NCI-H1417 (cell line): Measurements from ENCODE around the gene SORCS1.

Experiments used
- DNase-seq, 3 experiments: peaks; one replicate each; lab custom pipeline; 2025; lab: John Stamatoyannopoulos, UW

Gene SORCS1

DNA sequence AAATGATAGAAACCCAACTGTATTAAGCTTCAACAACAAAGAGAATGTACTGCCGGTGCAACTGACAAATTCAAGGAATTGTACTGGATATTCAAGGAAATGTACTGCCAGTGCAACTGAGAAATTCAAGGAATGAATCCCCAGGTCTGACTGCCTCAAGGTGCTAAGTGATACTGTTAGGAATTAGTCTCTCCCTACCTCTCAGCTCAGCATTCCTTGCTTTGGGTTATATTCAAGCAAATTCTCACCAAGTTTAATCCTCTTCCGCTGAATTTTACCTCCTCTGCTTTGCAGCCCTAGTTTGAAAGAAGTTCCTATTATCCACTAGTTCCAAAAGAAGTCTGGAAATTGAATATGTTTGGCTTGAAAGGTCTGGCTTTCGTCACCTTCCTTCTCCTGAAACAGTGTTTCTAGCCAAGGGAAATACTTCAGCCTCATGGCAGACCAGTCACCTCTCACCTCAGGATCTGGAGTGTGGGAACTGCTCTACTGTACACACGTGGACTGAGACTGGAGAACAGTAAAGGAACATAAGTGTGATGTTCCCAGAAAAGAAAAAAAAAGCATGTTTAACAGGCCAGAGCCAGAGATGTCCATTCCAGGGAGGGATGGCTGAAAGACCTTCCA lies 60.4 kb downstream of the SORCS1 start:
- DNase-seq: no peak

- no peak for DNase-seq
These were observed 61.1 kb downstream of the SORCS1 start for GRCh38 chr10:107103174-107104025.

GRCh38 chr10:107098326-107098725 lies 66.2 kb downstream of the SORCS1 start:
- DNase-seq: no peak

- DNase-seq: no peak
These were observed 69.5 kb downstream of the SORCS1 start for GRCh38 chr10:107094824-107095522.

GRCh38 chr10:107092321-107092720 lies 72.2 kb downstream of the SORCS1 start:
- DNase-seq: no peak

DNA sequence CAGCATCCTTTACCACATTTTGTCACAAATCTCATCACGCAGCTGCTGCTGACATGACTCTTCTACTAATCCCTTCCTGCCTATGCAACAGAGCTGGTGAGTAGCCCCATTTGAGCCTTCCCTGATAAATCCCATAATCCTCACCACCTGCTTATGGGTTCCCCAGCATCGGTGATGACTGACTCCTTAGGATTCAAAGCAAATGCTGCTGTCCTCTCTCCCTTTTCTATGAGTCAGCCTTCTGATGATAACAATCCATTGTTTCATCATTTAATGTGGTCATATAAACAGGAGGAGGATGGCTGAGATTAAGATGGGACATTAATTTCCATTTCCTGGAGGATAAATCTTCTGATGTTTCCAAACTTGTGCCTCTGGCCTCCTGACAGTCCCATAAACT lies 73.4 kb downstream of the SORCS1 start:
- no peak for DNase-seq

GRCh38 chr10:107085665-107086525 lies 78.6 kb downstream of the SORCS1 start:
- no peak for DNase-seq

- DNase-seq: no peak
These were observed 81.0 kb downstream of the SORCS1 start for GRCh38 chr10:107083388-107084009.

DNA sequence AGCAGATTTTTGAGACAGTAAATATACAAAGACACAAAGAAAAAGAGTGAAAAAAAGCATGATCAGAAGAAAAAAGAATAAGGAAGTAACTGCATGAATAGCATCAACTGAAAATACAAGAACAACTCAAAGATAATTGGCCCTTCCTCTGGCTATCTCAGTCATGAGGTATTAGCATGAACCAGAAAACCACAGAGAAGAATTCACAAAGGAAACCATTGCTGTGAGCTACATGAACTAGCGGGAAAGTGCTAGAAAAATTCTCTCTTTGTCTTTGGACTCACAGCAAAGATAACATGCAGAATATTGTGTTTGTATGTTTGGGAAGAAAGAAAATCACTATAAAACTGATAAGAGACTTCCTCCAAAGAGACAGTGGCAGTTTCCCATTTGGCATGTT lies 82.9 kb downstream of the SORCS1 start:
- no peak for DNase-seq

DNA sequence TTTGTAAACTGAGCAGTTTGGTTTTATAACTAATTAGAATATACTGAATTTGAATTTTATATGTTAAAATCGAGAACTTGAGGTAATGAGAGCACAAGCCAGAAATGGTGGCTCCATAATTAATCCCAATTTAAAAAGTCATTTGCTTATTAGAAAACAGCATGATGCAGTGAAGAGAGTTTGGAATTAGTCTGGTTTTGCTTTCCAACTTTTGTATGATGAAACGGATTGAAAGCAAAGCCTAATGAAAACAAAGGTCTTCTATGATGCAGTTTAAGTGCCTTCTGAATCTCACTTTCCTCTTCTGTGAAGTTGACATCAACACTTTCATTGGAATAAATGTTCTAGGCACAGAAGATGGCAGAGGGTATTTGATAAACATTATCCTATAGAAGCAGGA lies 89.4 kb downstream of the SORCS1 start:
- DNase-seq: no peak

DNA sequence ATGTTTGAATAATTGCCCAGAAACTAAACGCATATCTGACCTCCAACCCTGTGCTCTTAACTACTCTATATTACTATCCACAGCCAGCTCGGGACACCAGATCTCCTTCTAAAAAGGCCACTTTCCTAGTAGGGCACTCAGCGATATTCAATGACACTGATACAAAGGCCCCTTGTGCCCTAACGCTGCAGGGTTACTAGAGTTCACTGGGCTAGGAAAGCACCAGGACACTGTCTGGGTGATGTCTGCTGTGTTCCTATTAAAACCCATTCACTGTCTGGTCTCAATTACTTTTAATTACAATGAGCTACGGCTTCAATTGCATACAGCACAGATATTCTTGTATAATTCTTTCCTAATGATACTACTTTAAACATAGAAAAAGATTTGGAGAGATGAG lies 91.7 kb downstream of the SORCS1 start:
- DNase-seq: no peak

DNA sequence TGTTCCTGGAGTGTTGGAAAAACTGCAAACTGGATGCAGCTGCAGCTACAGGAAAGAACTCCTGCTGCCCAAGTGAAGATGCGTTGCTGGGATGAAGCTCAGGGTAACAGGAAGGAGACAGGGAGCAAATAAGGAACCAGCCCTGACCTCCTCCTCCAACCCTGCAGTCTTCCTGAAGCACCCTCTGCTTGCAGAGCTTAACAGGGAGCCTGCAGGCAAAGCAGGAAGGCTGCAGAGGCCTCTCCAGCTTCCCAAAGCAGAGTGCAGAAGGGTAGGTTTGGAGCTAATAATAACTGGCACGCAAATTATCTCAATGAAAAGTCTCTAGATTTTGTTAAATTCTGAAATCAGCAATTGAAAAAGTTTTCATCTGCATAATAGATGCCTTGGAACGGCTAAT lies 92.5 kb downstream of the SORCS1 start:
- no peak for DNase-seq

- DNase-seq: no peak
These were observed 93.2 kb downstream of the SORCS1 start for GRCh38 chr10:107071301-107071700.

DNA sequence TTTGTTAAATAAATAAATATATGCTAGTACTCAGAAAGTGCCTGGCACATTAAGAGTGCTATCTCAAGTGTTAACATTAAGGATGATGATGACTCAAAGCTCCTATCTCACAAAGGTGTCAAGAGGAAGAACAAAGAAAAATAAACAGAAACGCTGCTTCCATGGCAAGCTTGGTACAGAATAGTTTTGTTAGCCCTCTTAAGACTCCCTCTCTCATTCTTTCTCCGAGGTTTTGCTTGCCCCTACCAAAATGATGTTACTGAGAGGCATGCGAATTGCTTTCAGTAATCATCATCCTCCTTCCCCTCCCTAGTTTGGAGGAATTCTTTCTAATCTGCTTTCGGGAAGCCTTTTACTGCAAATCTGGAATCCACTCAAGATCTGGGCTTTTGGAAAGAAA lies 96.7 kb downstream of the SORCS1 start:
- no peak for DNase-seq

DNA sequence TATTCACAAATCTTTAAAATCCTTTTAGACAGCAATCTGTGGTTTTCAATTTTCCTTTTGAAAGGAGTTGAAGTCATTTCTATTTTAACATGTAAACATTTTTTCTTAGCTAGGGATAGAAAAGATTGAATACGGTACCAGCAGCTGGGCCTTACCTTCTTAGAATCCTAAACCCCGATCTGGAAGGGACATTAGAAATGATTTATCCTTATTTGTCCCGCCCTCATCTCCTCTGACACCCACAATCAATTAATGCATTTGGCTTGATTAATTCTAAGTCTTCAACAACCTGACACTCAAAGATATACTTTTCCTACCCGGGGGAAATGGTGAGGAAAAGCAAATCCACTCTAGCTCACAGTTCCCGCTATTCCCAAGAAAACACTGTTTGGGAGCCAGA lies 100.4 kb downstream of the SORCS1 start:
- no peak for DNase-seq

GRCh38 chr10:107059872-107060271 lies 104.6 kb downstream of the SORCS1 start:
- no peak for DNase-seq

GRCh38 chr10:107059068-107059804 lies 105.3 kb downstream of the SORCS1 start:
- no peak for DNase-seq

DNA sequence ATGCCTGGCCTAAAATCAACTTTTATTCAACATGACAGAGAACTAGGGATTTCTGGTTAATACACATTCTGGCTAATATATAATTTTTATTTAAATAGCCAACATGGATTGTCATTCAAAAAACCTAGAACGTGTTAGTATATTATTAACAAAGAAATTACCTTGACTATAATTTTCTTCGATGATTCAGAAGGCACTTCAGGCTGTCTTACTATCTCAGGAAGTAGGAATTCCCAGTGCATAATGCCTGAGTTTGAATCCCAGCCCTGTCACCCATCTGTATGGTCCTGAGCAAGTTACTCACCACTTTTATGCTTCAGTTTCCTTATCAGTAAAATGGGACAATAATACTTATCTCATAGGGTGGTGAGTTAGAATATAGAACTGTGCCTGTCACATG lies 106.2 kb downstream of the SORCS1 start:
- DNase-seq: no peak

GRCh38 chr10:107056182-107056581 lies 108.3 kb downstream of the SORCS1 start:
- DNase-seq: no peak

DNA sequence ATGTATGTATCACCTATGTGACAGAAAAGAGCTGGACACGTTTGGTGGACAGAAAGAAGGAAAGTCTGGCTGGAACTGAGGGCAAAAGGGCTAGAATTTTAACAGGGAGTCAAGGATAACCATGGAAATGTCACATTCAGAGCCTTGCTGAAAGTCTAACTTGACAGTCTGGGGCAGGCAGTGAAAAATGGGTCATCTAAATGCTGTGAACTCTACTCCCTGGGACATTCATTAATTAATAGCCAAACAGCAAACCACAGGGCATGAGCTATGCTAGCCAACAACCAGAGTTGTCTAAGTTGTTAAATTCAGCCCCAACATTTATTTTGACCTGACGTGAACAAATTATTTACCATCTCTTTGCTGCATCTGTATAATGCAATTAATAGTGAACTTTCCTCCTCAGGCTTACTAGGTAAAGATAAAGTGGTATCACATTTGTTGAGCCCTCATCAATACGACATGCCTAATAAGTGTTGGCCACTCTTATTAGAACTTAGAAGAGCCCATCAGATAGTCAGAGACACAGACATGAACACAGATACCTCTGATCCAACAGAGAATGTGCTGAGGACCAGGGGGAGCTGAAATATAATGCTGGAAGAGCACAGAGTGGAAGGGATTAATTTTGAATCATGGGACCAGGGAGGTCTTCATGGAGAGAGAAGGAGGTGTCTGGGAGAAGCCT lies 109.9 kb downstream of the SORCS1 start:
- no peak for DNase-seq
